HG03280 (cell line): ENCODE data around the gene PRUNE2.

Experiments used
- ATAC-seq: cut with Tn5 transposase; IDR thresholded peaks from one replicate; pipeline ENCODE4 v1.9.1; 2021; ENCODE audit warnings: mild to moderate bottlenecking, moderate library complexity; ENCODE audit not compliant: unreplicated experiment

Gene PRUNE2

GRCh38 chr9:76904661-76905457 is 1.1 kb downstream of the PRUNE2 start:
- ATAC-seq: no peak

GRCh38 chr9:76902395-76902794 is 3.5 kb downstream of the PRUNE2 start:
- ATAC-seq: no peak

- no peak for ATAC-seq
Observed at GRCh38 chr9:76901801-76902200, 4.1 kb downstream of the PRUNE2 start.

- ATAC-seq: no peak
Observed at GRCh38 chr9:76900884-76901440, 5.0 kb downstream of the PRUNE2 start.

GRCh38 chr9:76898786-76899185 is 7.1 kb downstream of the PRUNE2 start:
- no peak for ATAC-seq

GRCh38 chr9:76897804-76898525 is 7.9 kb downstream of the PRUNE2 start:
- no peak for ATAC-seq

- ATAC-seq: no peak
Observed at GRCh38 chr9:76896035-76896434, 9.9 kb downstream of the PRUNE2 start.

GRCh38 chr9:76895186-76895585 is 10.7 kb downstream of the PRUNE2 start:
- no peak for ATAC-seq

- ATAC-seq: no peak
Observed at GRCh38 chr9:76894198-76894597, 11.7 kb downstream of the PRUNE2 start.

- no peak for ATAC-seq
Observed at GRCh38 chr9:76893395-76893932, 12.4 kb downstream of the PRUNE2 start.

GRCh38 chr9:76891874-76892273 is 14.0 kb downstream of the PRUNE2 start:
- no peak for ATAC-seq

- no peak for ATAC-seq
Observed at GRCh38 chr9:76891279-76891678, 14.6 kb downstream of the PRUNE2 start.

GRCh38 chr9:76887951-76888350 is 18.0 kb downstream of the PRUNE2 start:
- ATAC-seq: no peak

- ATAC-seq: no peak
Observed at GRCh38 chr9:76887003-76887821, 18.7 kb downstream of the PRUNE2 start.

GRCh38 chr9:76886318-76886717 is 19.6 kb downstream of the PRUNE2 start:
- no peak for ATAC-seq

GRCh38 chr9:76884823-76885222 is 21.1 kb downstream of the PRUNE2 start:
- no peak for ATAC-seq

GRCh38 chr9:76883341-76883855 is 22.5 kb downstream of the PRUNE2 start:
- no peak for ATAC-seq

- peak; percentile 86 for ATAC-seq
Observed at GRCh38 chr9:76882686-76883085, 23.2 kb downstream of the PRUNE2 start.

GRCh38 chr9:76880210-76880609 is 25.7 kb downstream of the PRUNE2 start:
- ATAC-seq: no peak

GRCh38 chr9:76878933-76879332 is 27.0 kb downstream of the PRUNE2 start:
- ATAC-seq: no peak

GRCh38 chr9:76877961-76878360 is 28.0 kb downstream of the PRUNE2 start:
- ATAC-seq: no peak
